Measurements from ENCODE around the gene ZDHHC11B. TPM values are rescaled to one million over a fixed set of nuclear protein-coding genes. Genes with fewer than 3 reads are reported as not detected.
"Not testable (repeated sequence)": the region's sequence is repeated elsewhere in the genome, so short reads cannot be mapped to it uniquely, and the experiment has no call there.

ZDHHC11B gene
- polyA plus RNA-seq, 1 donor from 2014 or later: 9.9 TPM

DNA sequence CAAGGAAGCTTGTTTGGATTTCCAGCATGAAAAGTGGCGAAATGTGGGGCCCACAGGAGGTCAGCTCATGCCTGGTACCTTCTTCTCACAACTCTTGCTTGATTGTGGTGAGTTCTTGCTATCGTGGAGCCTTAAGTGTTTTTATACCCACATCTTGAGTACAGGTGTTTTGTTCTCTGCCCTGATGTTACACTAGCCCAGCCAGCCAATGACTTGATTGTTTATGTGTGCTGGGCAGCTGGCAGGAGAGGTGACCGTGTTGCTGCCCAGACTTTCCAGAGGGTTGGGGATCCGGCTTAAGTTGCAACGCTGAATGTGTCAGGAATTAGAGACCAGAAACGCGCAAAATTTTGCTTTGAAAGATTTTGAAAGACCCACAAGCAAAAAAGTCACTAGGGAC is 67.4 kb downstream of the ZDHHC11B start:
- no peak overlapping the region for H3K4me3 ChIP-seq (ENCODE audit: low read length)
- no peaks in the 10 kb centered on the region for H4K20me1 ChIP-seq (ENCODE audit: insufficient read depth)
- no peak overlapping the region for H2AFZ ChIP-seq (ENCODE audit: low read depth, low read length)
- H3K27ac ChIP-seq (ENCODE audit: low read length): no peak overlapping the region
- no peaks in the 10 kb centered on the region for H3F3A ChIP-seq (ENCODE audit: insufficient read depth, low read length, poor library complexity, severe bottlenecking)
- H3K79me2 ChIP-seq (replicated peaks; ENCODE audit: insufficient read depth, low read length): no peaks in the 10 kb centered on the region
- H3K9me2 ChIP-seq (ENCODE audit: insufficient read depth, low read length): no peaks in the 10 kb centered on the region
- no peak overlapping the region for H3K4me2 ChIP-seq (ENCODE audit: low read length)
- no peak overlapping the region for H3K9ac ChIP-seq (ENCODE audit: low read length)
- TF ChIP-seq, protein P1, sequence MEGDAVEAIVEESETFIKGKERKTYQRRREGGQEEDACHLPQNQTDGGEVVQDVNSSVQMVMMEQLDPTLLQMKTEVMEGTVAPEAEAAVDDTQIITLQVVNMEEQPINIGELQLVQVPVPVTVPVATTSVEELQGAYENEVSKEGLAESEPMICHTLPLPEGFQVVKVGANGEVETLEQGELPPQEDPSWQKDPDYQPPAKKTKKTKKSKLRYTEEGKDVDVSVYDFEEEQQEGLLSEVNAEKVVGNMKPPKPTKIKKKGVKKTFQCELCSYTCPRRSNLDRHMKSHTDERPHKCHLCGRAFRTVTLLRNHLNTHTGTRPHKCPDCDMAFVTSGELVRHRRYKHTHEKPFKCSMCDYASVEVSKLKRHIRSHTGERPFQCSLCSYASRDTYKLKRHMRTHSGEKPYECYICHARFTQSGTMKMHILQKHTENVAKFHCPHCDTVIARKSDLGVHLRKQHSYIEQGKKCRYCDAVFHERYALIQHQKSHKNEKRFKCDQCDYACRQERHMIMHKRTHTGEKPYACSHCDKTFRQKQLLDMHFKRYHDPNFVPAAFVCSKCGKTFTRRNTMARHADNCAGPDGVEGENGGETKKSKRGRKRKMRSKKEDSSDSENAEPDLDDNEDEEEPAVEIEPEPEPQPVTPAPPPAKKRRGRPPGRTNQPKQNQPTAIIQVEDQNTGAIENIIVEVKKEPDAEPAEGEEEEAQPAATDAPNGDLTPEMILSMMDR (IDR thresholded peaks at IDR 0.05; ENCODE audit: poor library complexity, severe bottlenecking): no peak
- TF ChIP-seq POLR2AphosphoS5 (IDR thresholded peaks at IDR 0.05): no peak
- no peak for TF ChIP-seq MXI1 (conservative IDR thresholded peaks at IDR 0.05; ENCODE audit: poor library complexity, severe bottlenecking)
- no peaks in the 10 kb centered on the region for H3K9me3 ChIP-seq (ENCODE audit: low read length)
- H3K36me3 ChIP-seq (ENCODE audit: insufficient read depth, low read length): peaks cover 5% of the 10 kb centered on the region
- no peaks in the 10 kb centered on the region for H3K27me3 ChIP-seq (ENCODE audit: insufficient read depth, low read depth, low read length)

DNA sequence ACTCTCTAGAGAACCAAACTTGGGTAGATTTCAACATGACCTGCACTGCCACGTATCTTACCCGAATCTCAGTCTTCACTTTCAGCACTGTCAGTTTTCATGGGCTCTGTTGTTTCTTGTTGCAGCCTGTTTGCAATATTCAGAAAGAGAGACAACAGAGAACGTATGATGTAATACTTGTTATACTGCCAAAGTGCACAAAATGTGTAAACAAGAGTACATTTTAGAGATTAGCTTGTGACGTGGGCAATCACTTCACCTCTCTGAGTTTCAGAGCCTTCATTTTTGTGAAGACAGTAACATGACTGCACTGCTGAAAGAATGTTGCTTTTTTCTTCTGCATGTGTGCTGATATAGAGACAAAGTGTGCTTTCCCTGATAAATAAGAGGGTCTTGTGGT is 67.8 kb downstream of the ZDHHC11B start:
- not testable (repeated sequence) for H3K4me3 ChIP-seq (ENCODE audit: low read length); H3K79me2 ChIP-seq (replicated peaks; ENCODE audit: insufficient read depth, low read length); H3K9me3 ChIP-seq (ENCODE audit: low read length); H2AFZ ChIP-seq (ENCODE audit: low read depth, low read length); H3K27me3 ChIP-seq (ENCODE audit: insufficient read depth, low read depth, low read length); H4K20me1 ChIP-seq (ENCODE audit: insufficient read depth); H3K27ac ChIP-seq (ENCODE audit: low read length); H3K36me3 ChIP-seq (ENCODE audit: insufficient read depth, low read length); H3K9me2 ChIP-seq (ENCODE audit: insufficient read depth, low read length); H3F3A ChIP-seq (ENCODE audit: insufficient read depth, low read length, poor library complexity, severe bottlenecking); H3K9ac ChIP-seq (ENCODE audit: low read length); H3K4me2 ChIP-seq (ENCODE audit: low read length)

DNA sequence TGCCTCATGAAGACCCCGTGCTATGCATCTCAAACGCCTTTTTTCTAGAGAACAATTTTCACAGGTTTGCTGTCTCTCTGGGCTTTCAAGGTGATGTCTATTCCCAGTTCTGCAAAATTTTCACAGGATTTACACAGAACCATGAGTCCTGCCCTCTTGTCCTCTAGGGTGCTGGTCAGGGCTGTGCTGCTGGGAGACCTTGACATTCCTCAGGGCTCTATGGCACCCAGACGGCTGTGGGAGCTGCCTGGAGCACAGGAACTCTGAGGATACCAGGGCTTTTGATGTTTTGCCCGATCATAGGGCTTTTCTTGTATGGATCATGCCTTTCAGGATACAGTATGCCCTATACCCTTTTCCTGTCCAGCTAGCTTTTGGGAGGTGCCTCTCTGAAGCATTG is 68.9 kb downstream of the ZDHHC11B start:
- not testable (repeated sequence) for H3F3A ChIP-seq (ENCODE audit: insufficient read depth, low read length, poor library complexity, severe bottlenecking); H3K36me3 ChIP-seq (ENCODE audit: insufficient read depth, low read length); H3K9me2 ChIP-seq (ENCODE audit: insufficient read depth, low read length); H3K79me2 ChIP-seq (replicated peaks; ENCODE audit: insufficient read depth, low read length); H3K4me2 ChIP-seq (ENCODE audit: low read length); H4K20me1 ChIP-seq (ENCODE audit: insufficient read depth); H3K4me3 ChIP-seq (ENCODE audit: low read length); H3K27me3 ChIP-seq (ENCODE audit: insufficient read depth, low read depth, low read length); H3K9me3 ChIP-seq (ENCODE audit: low read length); H3K27ac ChIP-seq (ENCODE audit: low read length); H2AFZ ChIP-seq (ENCODE audit: low read depth, low read length); H3K9ac ChIP-seq (ENCODE audit: low read length)

DNA sequence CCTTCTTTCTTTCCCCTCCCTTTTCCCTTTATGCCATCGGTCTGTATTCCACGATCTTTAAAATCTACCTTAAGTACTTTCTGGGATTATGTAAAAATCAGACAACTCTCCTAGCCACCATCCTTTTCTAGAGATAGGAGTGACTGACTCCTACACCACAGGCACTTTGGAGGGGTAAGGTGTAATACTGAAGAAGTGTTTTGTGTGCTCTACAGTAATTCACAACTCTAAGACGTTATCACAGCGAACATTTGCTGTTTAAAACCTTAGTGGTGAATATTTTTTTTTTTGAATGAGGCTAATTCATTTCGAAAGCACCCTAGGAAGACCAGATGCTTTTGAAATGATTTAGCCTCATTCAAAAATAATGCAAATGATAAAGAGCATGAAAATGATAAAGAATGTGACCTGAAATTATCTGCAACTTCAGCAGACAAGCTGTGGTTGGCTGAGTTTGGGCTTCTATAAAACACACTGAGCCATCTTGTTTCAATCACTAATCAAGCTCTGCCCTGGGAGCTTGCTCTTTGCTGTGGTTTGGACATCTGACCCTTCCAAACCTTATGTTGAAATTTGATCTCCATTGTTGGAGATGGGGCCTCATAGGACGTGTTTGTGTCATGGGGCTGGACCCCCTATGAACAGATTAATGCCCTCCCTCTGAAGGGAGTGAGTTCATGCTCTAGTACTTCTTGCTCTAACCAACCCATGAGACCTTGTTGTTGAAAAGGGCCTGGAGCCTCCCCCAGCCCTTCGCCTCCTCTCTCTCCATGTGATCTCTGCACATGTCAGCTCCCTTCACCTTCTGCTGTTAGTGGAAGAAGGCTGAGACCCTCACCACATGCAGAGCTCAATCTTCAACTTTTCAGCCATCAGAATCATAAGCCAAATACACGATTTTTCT is 70.1 kb downstream of the ZDHHC11B start:
- not testable (repeated sequence) for H3K36me3 ChIP-seq (ENCODE audit: insufficient read depth, low read length); H3K79me2 ChIP-seq (replicated peaks; ENCODE audit: insufficient read depth, low read length); H4K20me1 ChIP-seq (ENCODE audit: insufficient read depth); H3K9me2 ChIP-seq (ENCODE audit: insufficient read depth, low read length); H2AFZ ChIP-seq (ENCODE audit: low read depth, low read length); H3F3A ChIP-seq (ENCODE audit: insufficient read depth, low read length, poor library complexity, severe bottlenecking); H3K4me2 ChIP-seq (ENCODE audit: low read length); H3K27ac ChIP-seq (ENCODE audit: low read length); H3K9ac ChIP-seq (ENCODE audit: low read length); H3K9me3 ChIP-seq (ENCODE audit: low read length); H3K27me3 ChIP-seq (ENCODE audit: insufficient read depth, low read depth, low read length); H3K4me3 ChIP-seq (ENCODE audit: low read length)

DNA sequence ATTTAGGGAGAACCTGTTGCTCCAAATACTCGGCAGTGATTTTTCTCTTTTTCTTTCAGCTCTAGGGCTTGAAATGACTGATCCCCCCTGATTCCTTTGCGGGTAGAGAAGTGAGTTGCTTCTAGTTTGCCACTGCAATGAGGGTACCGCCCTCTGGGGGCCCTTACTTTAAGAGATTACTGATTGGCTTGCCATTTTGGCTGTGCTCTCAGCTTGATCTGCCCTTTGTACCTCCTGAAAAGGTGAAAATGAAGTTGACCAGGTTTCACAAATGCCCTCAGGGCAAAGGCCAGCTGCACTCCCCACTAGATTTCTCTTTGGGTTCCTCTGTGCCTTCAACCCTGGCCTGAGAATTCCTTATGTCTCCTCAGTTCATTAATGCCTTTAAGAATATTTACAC is 70.8 kb downstream of the ZDHHC11B start:
- H3K9me2 ChIP-seq (ENCODE audit: insufficient read depth, low read length); H2AFZ ChIP-seq (ENCODE audit: low read depth, low read length); H3F3A ChIP-seq (ENCODE audit: insufficient read depth, low read length, poor library complexity, severe bottlenecking); H3K27ac ChIP-seq (ENCODE audit: low read length); H3K9me3 ChIP-seq (ENCODE audit: low read length); H4K20me1 ChIP-seq (ENCODE audit: insufficient read depth); H3K4me2 ChIP-seq (ENCODE audit: low read length); H3K9ac ChIP-seq (ENCODE audit: low read length); H3K36me3 ChIP-seq (ENCODE audit: insufficient read depth, low read length); H3K27me3 ChIP-seq (ENCODE audit: insufficient read depth, low read depth, low read length); H3K4me3 ChIP-seq (ENCODE audit: low read length); H3K79me2 ChIP-seq (replicated peaks; ENCODE audit: insufficient read depth, low read length): not testable (repeated sequence)

DNA sequence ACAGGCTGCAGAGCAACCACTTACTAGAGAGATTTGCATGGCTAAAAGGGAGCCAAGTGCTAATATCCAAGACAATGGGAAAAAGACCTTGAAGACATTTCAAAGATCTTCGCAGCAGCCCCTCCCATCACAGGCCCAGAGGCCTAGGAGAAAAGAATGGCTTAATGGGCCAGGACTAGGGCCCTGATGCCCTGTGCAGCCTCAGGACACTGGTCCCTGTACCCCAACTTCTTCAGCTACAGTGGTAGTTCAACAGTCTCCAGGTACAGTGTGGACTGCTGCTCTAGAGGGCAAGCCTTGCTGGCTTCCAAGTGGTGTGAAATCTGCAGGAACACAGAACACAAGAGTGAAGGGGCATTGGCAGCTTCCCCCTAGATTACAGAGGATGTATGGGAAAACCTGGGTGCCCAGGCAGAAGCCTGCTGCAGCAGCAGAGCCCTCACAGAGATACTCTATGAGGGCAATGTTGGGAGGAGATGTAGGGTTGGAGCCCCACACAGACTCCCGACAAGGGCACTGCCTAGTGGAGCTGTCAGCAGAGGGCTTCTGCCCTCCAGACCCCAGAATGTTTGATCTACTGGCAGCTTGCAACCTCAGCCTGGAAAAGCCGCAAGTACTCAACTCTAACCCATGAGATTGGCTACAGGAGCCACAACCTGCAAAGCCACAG is 75.5 kb downstream of the ZDHHC11B start:
- not testable (repeated sequence) for H3K36me3 ChIP-seq (ENCODE audit: insufficient read depth, low read length); H3K27ac ChIP-seq (ENCODE audit: low read length); H3K27me3 ChIP-seq (ENCODE audit: insufficient read depth, low read depth, low read length); H3K4me3 ChIP-seq (ENCODE audit: low read length); H3K4me2 ChIP-seq (ENCODE audit: low read length); H3K9ac ChIP-seq (ENCODE audit: low read length); H4K20me1 ChIP-seq (ENCODE audit: insufficient read depth); H2AFZ ChIP-seq (ENCODE audit: low read depth, low read length); H3K9me2 ChIP-seq (ENCODE audit: insufficient read depth, low read length); H3F3A ChIP-seq (ENCODE audit: insufficient read depth, low read length, poor library complexity, severe bottlenecking); H3K9me3 ChIP-seq (ENCODE audit: low read length); H3K79me2 ChIP-seq (replicated peaks; ENCODE audit: insufficient read depth, low read length)

DNA sequence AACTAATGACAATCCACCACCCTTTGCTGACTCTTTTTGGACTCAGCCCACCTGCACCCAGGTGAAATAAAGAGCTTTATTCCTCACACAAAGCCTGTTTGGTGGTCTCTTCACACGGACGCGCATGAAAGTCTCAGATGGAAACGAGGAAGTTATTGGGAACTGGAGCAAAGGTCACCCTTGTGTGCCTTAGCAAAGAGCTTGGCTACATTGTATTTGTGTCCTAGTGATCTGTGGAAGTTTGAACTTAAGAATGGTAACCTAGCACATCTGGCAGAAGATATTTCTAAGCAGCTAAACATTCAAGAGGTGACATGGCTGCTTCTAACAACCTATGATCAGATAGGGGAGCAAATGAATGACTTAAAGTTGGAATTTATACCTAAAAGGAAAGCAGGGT is 76.2 kb downstream of the ZDHHC11B start:
- H2AFZ ChIP-seq (ENCODE audit: low read depth, low read length); H3K9me2 ChIP-seq (ENCODE audit: insufficient read depth, low read length); H3K27ac ChIP-seq (ENCODE audit: low read length); H3F3A ChIP-seq (ENCODE audit: insufficient read depth, low read length, poor library complexity, severe bottlenecking); H3K9me3 ChIP-seq (ENCODE audit: low read length); H3K9ac ChIP-seq (ENCODE audit: low read length); H3K27me3 ChIP-seq (ENCODE audit: insufficient read depth, low read depth, low read length); H3K36me3 ChIP-seq (ENCODE audit: insufficient read depth, low read length); H4K20me1 ChIP-seq (ENCODE audit: insufficient read depth); H3K4me3 ChIP-seq (ENCODE audit: low read length); H3K4me2 ChIP-seq (ENCODE audit: low read length); H3K79me2 ChIP-seq (replicated peaks; ENCODE audit: insufficient read depth, low read length): not testable (repeated sequence)
